SK-N-SH treated with all-trans-retinoic acid at 6 μM for 48 hours (cell line): ENCODE results near the gene HARS2.

Experiments
- ATAC-seq: fragments of 200-7000 bp; cut with Tn5 transposase; 3 replicates; pipeline ENCODE4 v1.9.1; 2020; ENCODE audit warnings: mild to moderate bottlenecking, moderate library complexity
- ARNTL ChIP-seq: fragments of 450-650 bp; formaldehyde crosslinking; IDR thresholded peaks from 2 replicates; pipeline ENCODE4 v1.5.0; 2020; ENCODE audit warnings: low read depth, mild to moderate bottlenecking, moderate library complexity, borderline replicate concordance
- BACH2 ChIP-seq: fragments of 250-450 bp; sonication (Bioruptor Pico); IDR thresholded peaks from 2 replicates; pipeline ENCODE4 v1.9.0; 2021; ENCODE audit warnings: mild to moderate bottlenecking, borderline replicate concordance
- CSDC2 ChIP-seq: fragments of 250-450 bp; sonication (Bioruptor Pico); IDR thresholded peaks from 2 replicates; pipeline ENCODE4 v1.5.0; 2020; ENCODE audit warnings: mild to moderate bottlenecking, moderate library complexity
- ESRRG ChIP-seq: fragments of 250-450 bp; sonication (Bioruptor Pico); IDR thresholded peaks from 2 replicates; pipeline ENCODE4 v1.6.1; 2021; ENCODE audit warnings: mild to moderate bottlenecking
- GLIS3 ChIP-seq: fragments of 250-450 bp; sonication (Bioruptor Pico); IDR thresholded peaks from 2 replicates; pipeline ENCODE4 v1.5.0; 2020; ENCODE audit warnings: mild to moderate bottlenecking, moderate library complexity
- ISL1 ChIP-seq: fragments of 250-450 bp; sonication (Bioruptor Pico); IDR thresholded peaks from 2 replicates; pipeline ENCODE4 v2.1.2; 2022; ENCODE audit warnings: mild to moderate bottlenecking, moderate library complexity
- OSR1 ChIP-seq: fragments of 250-450 bp; sonication (Bioruptor Pico); IDR thresholded peaks from 2 replicates; pipeline ENCODE4 v1.8.0; 2022; ENCODE audit warnings: moderate library complexity, mild to moderate bottlenecking, inconsistent platforms
- PPARA ChIP-seq: fragments of 250-450 bp; sonication (Bioruptor Pico); IDR thresholded peaks from 2 replicates; pipeline ENCODE4 v1.5.0; 2020; ENCODE audit warnings: mild to moderate bottlenecking, borderline replicate concordance
- RARB ChIP-seq: fragments of 250-450 bp; sonication (Bioruptor Pico); IDR thresholded peaks from 2 replicates; pipeline ENCODE4 v1.8.0; 2021; ENCODE audit warnings: mild to moderate bottlenecking, moderate library complexity
- SNAI2 ChIP-seq: fragments of 250-450 bp; sonication (Bioruptor Pico); IDR thresholded peaks from 2 replicates; pipeline ENCODE4 v1.5.0; 2020; ENCODE audit warnings: mild to moderate bottlenecking, moderate library complexity
- TCF4 ChIP-seq: fragments of 250-450 bp; sonication (Bioruptor Pico); IDR thresholded peaks from 2 replicates; pipeline ENCODE4 v1.8.0; 2021; ENCODE audit warnings: mild to moderate bottlenecking, moderate library complexity, borderline replicate concordance
- TOX ChIP-seq: fragments of 250-450 bp; sonication (Bioruptor Pico); IDR thresholded peaks from 2 replicates; pipeline ENCODE4 v1.8.0; 2021; ENCODE audit warnings: mild to moderate bottlenecking, moderate library complexity, borderline replicate concordance
- ZC3H10 ChIP-seq: fragments of 250-450 bp; sonication (Bioruptor Pico); IDR thresholded peaks from 2 replicates; pipeline ENCODE4 v1.5.1; 2021; ENCODE audit warnings: mild to moderate bottlenecking, moderate library complexity
- ZFP3 ChIP-seq: fragments of 250-450 bp; sonication (Bioruptor Pico); IDR thresholded peaks from 2 replicates; pipeline ENCODE4 v1.5.0; 2020; ENCODE audit warnings: mild to moderate bottlenecking, moderate library complexity
- ZFP30 ChIP-seq: fragments of 450-650 bp; formaldehyde crosslinking; IDR thresholded peaks from 2 replicates; pipeline ENCODE4 v1.5.0; 2022; ENCODE audit warnings: mild to moderate bottlenecking, moderate library complexity
- ZNF565 ChIP-seq: fragments of 450-650 bp; formaldehyde crosslinking; conservative IDR thresholded peaks from 2 replicates; pipeline ENCODE4 v1.5.0; 2020; ENCODE audit warnings: low read depth, mild to moderate bottlenecking, moderate library complexity
- ZNF70 ChIP-seq: fragments of 450-650 bp; formaldehyde crosslinking; IDR thresholded peaks from 2 replicates; pipeline ENCODE4 v1.5.0; 2020; ENCODE audit warnings: mild to moderate bottlenecking, moderate library complexity
- ZNF8 ChIP-seq: fragments of 450-650 bp; formaldehyde crosslinking; IDR thresholded peaks from 2 replicates; pipeline ENCODE4 v1.5.0; 2020; ENCODE audit warnings: mild to moderate bottlenecking, moderate library complexity
- TF ChIP-seq, protein P1 (sequence below): fragments of 250-450 bp; sonication (Bioruptor Pico); IDR thresholded peaks from 2 replicates; pipeline ENCODE4 v1.8.0; 2020; ENCODE audit warnings: mild to moderate bottlenecking, moderate library complexity, borderline replicate concordance
- TF ChIP-seq, protein P2 (sequence below): fragments of 250-450 bp; sonication (Bioruptor Pico); IDR thresholded peaks from 2 replicates; pipeline ENCODE4 v1.5.1; 2020; ENCODE audit warnings: low read depth, mild to moderate bottlenecking, moderate library complexity
- TF ChIP-seq, protein P3 (sequence below): fragments of 250-450 bp; sonication (Bioruptor Pico); IDR thresholded peaks from 2 replicates; pipeline ENCODE4 v1.8.0; 2021; ENCODE audit warnings: low read depth, mild to moderate bottlenecking, moderate library complexity, borderline replicate concordance
- TF ChIP-seq, protein P4 (sequence below): fragments of 250-450 bp; sonication (Bioruptor Pico); IDR thresholded peaks from 2 replicates; pipeline ENCODE4 v1.5.0; 2020; ENCODE audit warnings: mild to moderate bottlenecking, moderate library complexity

Gene HARS2

DNA sequence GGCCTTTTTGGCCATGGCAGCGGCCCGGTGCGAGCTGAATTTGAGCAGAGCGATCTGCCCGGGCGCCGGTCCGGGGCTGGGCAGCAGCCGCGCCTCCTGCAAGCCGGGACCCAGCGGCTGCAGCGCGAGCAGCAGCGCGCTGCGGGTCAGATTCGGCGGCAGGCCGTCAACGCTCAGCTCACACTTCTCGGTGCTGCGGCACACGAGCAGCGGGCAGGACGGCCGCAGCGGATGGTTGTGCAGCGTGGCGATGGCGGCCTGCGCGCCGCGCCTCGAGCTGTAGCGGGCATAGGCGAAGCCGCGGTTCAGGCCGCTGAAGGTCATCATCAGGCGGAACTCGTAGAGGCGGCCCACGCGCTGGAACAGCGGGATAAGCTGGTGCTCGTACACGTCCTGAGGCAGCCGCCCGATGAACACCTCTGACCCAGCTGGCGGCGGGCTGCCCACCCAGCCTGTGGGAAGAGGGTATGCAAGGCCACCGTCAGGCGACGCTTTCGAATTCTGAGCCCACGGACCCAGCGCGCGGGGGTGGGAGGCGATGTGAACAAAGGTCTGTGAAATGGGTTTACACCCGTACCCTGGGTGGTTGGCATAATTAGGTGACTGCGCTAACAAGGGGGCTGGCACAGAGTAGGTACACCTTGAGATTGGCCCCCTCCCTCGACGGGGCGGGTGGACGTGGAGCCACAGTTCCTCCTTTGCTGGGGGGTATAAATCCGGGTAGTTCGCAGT, 18.6 kb upstream of the HARS2 start (continued):
- TF ChIP-seq, protein P1, sequence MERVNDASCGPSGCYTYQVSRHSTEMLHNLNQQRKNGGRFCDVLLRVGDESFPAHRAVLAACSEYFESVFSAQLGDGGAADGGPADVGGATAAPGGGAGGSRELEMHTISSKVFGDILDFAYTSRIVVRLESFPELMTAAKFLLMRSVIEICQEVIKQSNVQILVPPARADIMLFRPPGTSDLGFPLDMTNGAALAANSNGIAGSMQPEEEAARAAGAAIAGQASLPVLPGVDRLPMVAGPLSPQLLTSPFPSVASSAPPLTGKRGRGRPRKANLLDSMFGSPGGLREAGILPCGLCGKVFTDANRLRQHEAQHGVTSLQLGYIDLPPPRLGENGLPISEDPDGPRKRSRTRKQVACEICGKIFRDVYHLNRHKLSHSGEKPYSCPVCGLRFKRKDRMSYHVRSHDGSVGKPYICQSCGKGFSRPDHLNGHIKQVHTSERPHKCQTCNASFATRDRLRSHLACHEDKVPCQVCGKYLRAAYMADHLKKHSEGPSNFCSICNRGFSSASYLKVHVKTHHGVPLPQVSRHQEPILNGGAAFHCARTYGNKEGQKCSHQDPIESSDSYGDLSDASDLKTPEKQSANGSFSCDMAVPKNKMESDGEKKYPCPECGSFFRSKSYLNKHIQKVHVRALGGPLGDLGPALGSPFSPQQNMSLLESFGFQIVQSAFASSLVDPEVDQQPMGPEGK (CRISPR knock-in tag) = no peak
- TF ChIP-seq ESRRG (CRISPR knock-in tag) (no peak), ISL1 (CRISPR knock-in tag) (no peak), CSDC2 (CRISPR knock-in tag) (no peak), TOX (CRISPR knock-in tag) (no peak)

DNA sequence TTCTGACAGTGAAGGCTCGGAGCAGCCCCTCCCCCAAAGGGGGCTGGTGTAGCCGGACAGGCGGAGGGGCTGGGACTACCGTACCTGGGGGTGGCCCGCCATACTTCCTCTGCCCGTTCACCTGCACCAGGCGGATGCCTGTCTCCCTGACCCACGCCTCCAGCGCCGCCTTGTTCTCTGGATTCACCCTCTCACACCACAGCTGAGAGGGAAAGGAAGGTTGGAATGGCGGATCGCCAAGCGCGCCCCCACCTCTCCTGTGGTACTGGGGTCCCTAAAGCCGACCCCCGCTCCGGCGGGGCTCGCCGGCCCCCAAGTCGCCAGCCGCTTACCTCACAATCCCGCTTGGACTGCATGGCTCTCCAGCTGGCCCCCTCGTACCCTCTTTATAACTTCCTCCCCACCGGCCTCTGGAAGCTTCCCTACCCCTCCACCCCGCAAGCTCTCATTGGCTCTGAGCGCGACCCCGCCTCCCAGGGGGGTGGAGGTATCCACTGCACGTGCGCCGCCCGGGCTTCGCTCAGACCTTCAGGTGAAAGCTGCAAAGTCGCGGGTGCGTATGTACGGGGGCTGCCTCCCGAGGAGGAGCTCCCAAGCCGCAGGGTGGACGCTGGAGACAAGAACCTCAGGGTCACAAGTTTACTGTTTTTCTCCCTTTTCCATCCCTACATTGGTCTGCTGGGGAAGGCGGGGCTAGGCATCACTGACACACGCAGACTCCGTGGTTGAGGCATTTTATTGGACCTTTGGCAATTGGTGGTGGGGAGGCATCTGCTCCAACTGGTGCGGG, 17.9 kb upstream of the HARS2 start, which contains the start of gene DND1:
DND1 (minus strand) TSS at position 390 of the 790 bp plus-strand sequence; CDS start at position 356, 34 bp downstream.
- TF ChIP-seq ARNTL (CRISPR knock-in tag) (no peak), SNAI2 (no peak), TCF4 (CRISPR knock-in tag) (no peak), ESRRG (CRISPR knock-in tag) (no peak), ZNF70 (CRISPR knock-in tag) (no peak), ZC3H10 (CRISPR knock-in tag) (no peak), ISL1 (CRISPR knock-in tag) (no peak), GLIS3 (no peak; the same call in 1 of the 2 replicates), BACH2 (no peak), ZFP3 (CRISPR knock-in tag) (no peak), ZNF8 (no peak), ZNF565 (no peak), PPARA (CRISPR knock-in tag) (no peak), ZFP30 (CRISPR knock-in tag) (no peak), OSR1 (CRISPR knock-in tag) (no peak), RARB (no peak)
- TF ChIP-seq, protein P2, sequence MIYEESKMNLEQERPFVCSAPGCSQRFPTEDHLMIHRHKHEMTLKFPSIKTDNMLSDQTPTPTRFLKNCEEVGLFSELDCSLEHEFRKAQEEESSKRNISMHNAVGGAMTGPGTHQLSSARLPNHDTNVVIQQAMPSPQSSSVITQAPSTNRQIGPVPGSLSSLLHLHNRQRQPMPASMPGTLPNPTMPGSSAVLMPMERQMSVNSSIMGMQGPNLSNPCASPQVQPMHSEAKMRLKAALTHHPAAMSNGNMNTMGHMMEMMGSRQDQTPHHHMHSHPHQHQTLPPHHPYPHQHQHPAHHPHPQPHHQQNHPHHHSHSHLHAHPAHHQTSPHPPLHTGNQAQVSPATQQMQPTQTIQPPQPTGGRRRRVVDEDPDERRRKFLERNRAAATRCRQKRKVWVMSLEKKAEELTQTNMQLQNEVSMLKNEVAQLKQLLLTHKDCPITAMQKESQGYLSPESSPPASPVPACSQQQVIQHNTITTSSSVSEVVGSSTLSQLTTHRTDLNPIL = no peak
- TF ChIP-seq, protein P3, sequence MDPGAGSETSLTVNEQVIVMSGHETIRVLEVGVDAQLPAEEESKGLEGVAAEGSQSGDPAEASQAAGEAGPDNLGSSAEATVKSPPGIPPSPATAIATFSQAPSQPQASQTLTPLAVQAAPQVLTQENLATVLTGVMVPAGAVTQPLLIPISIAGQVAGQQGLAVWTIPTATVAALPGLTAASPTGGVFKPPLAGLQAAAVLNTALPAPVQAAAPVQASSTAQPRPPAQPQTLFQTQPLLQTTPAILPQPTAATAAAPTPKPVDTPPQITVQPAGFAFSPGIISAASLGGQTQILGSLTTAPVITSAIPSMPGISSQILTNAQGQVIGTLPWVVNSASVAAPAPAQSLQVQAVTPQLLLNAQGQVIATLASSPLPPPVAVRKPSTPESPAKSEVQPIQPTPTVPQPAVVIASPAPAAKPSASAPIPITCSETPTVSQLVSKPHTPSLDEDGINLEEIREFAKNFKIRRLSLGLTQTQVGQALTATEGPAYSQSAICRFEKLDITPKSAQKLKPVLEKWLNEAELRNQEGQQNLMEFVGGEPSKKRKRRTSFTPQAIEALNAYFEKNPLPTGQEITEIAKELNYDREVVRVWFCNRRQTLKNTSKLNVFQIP (CRISPR knock-in tag) = no peak
- TF ChIP-seq, protein P1 (CRISPR knock-in tag) = no peak
- TF ChIP-seq, protein P4, sequence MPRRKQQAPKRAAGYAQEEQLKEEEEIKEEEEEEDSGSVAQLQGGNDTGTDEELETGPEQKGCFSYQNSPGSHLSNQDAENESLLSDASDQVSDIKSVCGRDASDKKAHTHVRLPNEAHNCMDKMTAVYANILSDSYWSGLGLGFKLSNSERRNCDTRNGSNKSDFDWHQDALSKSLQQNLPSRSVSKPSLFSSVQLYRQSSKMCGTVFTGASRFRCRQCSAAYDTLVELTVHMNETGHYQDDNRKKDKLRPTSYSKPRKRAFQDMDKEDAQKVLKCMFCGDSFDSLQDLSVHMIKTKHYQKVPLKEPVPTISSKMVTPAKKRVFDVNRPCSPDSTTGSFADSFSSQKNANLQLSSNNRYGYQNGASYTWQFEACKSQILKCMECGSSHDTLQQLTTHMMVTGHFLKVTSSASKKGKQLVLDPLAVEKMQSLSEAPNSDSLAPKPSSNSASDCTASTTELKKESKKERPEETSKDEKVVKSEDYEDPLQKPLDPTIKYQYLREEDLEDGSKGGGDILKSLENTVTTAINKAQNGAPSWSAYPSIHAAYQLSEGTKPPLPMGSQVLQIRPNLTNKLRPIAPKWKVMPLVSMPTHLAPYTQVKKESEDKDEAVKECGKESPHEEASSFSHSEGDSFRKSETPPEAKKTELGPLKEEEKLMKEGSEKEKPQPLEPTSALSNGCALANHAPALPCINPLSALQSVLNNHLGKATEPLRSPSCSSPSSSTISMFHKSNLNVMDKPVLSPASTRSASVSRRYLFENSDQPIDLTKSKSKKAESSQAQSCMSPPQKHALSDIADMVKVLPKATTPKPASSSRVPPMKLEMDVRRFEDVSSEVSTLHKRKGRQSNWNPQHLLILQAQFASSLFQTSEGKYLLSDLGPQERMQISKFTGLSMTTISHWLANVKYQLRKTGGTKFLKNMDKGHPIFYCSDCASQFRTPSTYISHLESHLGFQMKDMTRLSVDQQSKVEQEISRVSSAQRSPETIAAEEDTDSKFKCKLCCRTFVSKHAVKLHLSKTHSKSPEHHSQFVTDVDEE (CRISPR knock-in tag) = no peak
- peak; percentile 24 for ATAC-seq
